CD4-positive, alpha-beta T cell treated with Interleukin-2 at 100 ng/mL for 4 hours (primary cell): ENCODE measurements around the gene PARG.
"Not testable (repeated sequence)": the region's sequence is repeated elsewhere in the genome, so short reads cannot be mapped to it uniquely, and the experiment has no call there.

ENCODE experiments used
- DNase-seq: peaks from one replicate; pipeline ENCODE4 v3.0.0-alpha.2; 2020; ENCODE audit warnings: low spot score

PARG gene

DNA sequence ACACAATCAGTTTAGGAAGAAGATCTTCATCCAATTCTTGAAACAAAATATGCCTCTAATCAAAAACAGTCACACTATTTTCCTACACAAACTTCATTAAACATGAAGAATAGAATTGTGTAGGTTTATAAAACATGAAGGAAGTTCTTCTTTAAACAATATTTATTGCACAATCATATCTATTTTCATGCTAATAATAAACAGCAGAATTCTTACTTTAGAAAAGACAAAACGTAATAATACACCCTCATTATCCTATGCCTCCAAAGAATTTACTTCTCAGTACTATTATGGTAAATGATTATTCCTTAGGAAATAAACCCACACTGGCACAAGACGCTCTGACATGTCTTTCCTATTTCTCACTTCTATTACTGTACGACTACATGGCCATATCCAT, 41.4 kb downstream of the PARG start:
- not testable (repeated sequence) for DNase-seq

- DNase-seq, result not testable (repeated sequence)
Measured at GRCh38 chr10:49899999-49900398, 41.8 kb downstream of the PARG start.

DNA sequence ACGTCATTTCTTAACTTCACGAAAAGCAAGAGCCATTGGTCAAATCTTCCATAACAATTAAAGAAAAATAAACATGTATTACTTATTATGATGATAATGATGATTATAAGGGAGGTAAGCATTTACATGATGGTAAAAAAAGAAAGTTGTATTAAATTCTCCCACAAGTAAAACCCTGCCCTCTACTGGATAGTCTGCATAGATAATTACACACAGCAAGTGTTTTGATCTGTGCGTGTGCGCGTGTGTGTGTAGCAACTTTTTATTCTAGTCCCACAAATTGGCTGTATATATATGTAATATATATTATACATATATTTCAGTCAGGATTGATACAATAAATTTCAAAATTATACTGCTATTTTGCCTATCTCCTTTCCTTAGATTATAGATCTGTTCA, 51.8 kb downstream of the PARG start:
- DNase-seq, result not testable (repeated sequence)

DNA sequence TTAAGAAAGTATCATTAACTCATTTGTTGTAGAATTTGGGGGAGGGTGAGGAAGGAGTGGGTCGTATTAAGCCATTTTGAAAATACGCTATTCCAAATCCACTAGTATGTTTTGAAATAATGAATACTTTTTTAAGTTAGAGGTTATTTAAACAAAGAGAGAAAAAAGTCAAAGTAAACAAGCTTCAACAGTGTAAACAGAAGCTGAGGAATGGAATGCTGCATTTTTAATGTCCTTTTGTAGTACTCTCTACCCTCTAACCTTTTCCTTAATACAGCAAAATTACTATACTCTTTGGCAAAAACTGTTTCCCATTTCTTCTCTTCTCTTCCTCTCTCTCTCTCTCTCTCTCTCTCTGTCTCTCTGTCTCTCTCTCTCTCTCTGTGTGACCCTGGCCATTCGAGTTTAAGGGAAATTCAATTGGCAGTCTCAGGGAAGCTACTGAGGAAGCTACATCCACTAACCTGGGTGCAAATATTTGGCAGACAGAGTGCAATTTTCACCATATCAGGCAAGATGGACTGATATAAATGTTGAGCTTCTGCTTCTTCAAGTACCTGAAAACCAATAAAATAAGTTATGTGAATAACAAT, 57.0 kb downstream of the PARG start:
- not testable (repeated sequence) for DNase-seq

DNA sequence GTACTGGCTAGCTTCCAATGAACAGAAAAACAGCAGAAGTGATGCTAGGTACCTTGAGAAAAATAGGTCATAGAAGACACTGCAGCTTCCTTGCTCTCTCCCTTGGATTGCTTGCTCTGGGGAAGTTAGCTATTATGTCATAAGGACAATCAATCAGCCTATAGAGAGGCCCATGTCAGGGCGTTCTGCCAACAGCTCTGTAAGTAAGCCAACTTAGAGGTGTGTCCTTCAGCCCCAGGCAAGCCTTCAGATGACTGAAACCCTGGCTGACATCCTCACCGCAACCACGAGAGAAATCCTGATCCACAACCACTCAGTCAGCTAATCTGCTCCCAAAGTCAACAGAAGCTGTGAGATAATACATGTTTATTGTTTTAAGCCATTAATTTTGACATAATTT, 58.0 kb downstream of the PARG start:
- not testable (repeated sequence) for DNase-seq

DNA sequence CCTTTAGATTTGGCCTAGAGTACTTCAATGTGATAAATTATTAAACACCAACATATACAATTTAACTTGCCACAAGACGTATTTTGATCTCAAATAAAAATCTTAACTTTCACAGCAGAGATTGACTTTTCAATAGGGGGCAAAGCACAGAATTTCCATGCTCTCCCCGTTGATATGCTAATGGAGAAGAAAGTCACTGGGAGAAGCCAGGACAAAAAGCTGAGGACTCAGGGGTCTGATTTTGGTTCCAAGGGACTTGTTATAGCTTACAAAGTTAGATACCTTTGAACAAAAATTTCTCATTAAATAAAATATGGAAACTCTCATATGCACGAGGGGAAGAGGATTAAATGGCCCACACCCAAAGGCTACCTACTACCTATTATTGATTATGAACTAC, 59.5 kb downstream of the PARG start:
- DNase-seq, result not testable (repeated sequence)

DNA sequence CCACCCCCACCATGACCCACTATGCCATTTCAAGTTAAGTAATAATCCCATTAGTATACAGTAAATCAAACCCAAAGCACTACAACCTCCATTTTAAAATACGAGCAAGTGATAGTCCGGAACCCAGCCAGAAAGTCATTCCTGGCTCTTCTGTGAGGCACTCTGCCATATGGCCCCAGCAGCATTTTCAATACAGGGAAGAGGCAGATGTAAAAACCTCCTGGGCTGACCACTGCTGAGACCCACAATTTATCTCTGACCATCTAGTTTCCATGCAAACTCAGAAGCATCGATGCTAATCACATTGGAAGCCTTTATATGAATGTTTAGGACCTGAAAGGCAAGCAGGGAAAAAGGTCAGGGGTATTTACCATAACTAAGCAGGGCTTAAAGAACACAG, 69.1 kb downstream of the PARG start:
- not testable (repeated sequence) for DNase-seq

DNA sequence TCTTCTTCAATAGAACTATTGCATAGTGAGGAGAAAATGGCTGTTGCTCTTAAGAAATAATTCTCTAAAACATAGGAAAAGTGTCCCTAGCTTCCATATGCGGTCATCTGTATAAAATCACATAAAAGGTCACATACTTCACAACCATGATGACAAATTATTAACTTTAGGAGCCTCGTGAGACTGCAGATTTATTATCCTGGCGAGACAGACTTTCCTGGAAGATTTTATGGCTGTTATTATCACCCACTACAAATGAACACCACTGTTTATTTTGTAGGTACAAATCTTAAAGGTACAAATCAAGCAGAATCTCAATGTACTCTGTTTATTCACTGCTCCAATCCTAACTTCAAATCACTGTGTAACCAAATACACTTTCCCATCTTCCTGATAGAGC, 70.4 kb downstream of the PARG start:
- not testable (repeated sequence) for DNase-seq

- not testable (repeated sequence) for DNase-seq
Measured at GRCh38 chr10:49859933-49860332, 81.9 kb downstream of the PARG start.

DNA sequence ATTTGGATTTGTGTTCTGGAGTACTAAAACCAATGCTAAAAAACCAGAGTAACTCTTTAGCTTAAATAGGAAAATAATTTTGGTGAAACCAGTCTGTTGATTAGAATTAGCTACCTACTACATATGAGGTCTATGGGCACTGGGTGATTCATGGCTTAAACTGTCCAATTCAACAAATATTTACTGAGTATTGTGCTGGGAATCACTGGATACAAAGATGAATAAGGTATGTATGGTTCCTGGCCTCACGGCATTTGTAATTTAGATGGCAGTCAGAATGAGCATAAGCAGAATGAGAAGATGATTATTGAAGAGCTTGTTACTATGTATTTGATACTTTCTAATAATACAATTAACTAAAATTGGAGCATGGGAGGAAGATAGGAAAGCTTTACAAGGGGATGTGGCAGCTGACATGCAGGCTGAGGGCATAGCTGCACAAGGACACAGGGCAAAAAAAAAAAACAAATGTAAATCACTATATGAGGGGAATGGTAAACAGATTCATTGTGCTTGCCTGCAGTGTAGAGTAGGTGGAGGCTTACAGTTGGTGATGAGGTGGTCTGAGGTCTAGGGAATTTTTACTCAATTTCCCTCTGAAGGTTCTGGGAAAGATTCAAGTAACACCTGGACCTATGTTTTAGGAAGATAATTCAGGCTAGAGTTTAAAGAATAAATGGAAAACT, 83.0 kb downstream of the PARG start:
- not testable (repeated sequence) for DNase-seq

DNA sequence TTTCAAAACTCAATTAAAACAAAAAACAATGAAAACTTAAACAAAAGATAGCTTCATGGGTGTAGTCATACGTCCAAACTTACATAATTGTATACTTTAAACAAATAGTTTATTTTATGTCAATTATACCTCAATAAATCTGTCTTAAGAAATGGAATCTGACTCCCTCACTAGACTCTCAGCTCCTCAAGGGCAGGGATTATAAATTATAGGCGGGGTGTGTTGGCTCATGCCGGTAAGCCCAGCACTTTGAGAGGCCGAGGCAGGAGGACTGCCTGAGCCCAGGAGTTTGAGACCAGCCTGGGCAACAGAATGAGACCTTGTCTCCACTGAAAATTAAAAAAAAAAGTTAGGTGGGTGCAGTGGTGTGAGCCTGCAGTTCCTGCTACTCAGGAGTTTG, 92.3 kb downstream of the PARG start:
- DNase-seq, result not testable (repeated sequence)

DNA sequence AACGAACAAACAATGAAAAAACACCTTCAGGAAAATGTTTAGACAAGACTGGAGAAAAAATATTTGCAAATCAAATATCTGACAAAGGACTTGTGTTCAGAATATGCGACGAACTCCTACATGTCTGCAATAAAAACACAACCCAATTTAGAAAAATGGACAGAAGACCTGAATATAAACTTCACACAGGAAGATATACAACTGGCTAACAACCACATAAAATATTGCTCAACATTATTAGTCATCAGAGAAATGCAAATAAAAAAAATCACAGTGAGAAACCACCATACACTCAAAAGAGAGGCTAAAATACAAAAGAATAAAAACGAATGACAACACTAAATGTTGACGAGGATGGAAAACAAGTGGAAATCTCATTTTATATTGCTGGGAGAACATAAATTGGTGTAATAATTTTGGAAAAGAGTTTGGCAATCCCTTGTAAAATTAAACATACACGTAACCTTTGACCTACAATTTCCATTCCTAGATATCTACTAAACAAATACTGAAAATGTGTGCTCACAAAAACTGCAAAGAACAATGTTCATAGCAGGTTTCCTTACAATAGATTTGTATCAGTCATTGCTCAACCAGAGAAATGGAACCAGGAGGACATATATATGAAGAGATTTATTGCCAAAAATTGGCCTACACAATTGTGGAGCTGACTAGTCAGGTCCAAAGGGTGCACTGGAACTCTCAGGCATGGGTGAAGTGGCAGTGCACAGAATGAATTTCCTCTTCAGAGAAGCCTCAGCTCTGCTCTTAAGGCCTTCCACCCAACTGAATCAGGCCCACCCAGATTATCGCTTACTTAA, 96.8 kb downstream of the PARG start:
- DNase-seq, result no peak

- DNase-seq, result not testable (repeated sequence)
Measured at GRCh38 chr10:49842333-49842628, 99.5 kb downstream of the PARG start.

- no peak for DNase-seq
Measured at GRCh38 chr10:49841615-49842332, 100.1 kb downstream of the PARG start.

GRCh38 chr10:49837685-49838084, 104.1 kb downstream of the PARG start:
- no peak for DNase-seq

GRCh38 chr10:49837051-49837478, 104.8 kb downstream of the PARG start:
- no peak for DNase-seq

DNA sequence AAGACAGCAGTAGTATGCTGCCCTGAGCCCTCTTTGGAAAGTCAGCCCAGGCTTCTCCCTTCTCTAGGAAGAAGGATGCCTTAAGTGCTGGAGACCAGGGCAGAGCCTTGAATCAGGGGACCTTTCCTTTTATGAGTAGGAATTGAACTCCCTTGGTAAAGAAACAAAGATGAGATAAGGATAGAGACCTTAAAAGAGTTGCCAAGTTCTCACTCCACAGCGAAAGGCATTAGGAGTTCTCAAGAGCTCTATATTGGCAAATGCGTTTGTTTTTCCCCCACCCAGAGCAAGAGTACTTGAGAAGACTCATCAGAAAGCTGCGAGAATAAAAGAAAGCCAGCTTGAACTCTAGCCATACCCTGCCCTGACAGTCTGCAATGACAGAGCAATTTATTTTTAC, 106.9 kb downstream of the PARG start:
- no peak for DNase-seq

DNA sequence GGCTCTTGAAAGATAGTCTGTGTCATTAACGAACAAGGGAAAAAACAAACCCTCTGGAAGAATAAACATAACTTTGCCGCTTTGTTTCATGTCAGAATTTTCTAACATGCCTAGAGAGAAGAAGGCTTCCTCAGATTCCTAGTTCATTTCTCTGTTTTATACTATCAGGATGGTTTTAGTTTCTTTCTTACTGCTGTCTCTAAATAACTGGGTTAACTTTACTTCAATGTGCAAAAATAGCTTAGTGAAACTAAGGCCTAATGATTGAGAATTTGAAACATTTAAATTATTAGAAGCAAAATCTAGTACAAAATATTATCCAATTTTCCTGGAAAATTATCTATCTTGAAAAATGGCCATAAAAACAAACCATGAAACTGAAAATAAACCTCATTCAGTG, 107.6 kb downstream of the PARG start:
- no peak for DNase-seq

DNA sequence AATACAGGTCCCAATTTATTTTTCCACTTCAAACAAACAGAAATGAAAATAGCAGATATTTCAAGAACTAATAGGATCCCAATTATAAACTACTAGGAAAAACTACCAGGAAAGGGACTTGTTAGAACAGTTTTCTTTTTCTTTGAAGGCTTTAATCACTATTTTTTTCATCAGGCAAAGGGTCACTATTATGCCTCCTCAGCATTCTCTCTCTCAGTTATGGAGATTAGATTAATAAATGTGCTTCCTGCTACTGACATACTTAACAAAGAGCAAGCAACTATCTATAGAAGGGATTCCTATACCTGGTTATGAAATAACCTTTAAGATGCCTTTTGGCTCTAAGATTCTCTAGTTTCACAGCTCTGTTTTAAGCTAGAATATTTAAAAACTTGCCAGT, 108.7 kb downstream of the PARG start:
- DNase-seq, result no peak

DNA sequence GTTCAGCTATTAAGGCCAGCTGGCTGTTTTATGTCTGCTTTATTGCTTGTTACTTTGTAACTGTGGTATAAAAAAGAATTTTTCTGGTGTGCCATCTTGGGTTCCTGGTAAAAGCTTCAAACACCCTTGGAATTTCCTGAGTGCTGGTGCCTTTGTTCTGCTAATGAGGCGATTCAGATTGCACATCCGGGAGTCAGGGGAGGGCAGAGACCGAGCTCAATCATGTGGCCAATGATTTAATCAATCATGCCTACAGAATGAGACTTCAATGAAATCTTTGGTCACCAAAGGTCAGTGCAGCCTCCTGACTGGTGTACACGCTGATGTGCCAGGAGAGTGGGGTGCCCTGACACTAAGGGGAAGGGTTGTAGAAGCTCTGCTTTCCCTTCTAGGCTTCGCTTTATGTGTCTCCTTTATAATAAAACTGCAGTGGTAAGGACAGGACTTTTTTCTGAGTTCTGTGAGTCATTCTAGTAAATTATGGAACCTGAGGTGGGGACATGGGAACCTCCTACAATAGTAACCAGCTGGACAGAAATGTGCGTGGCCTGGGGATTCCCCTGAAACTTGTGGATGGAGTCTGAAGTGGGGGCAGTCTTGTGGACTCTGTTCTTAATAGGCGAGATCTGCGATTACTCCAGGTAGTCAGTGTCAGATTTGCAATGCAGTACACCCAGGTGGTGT, 110.3 kb downstream of the PARG start:
- DNase-seq, result no peak

- DNase-seq, result no peak
Measured at GRCh38 chr10:49830846-49831245, 111.0 kb downstream of the PARG start.

DNA sequence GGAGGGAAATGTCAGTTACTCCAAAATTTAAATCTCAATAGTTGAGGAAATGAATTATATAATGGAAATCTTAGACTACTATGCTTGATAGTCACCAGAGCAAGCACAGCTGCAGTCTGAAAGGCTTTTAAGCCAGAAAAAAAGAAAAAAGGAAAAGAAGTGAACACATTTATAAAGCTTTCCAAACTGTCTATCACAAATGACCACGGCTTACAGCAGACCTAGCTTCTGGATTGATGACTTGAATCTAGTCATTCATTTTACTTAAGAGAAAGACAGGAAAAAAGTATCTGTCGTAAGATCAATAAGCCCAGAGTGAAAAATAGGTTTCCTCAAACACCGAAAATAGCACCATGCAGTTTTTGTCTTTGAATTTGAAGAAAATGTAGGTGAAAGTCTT, 111.8 kb downstream of the PARG start:
- DNase-seq, result no peak
